HG03378 (cell line): ENCODE results near the gene MFNG.
"Not testable (repeated sequence)": the region's sequence is repeated elsewhere in the genome, so short reads cannot be mapped to it uniquely, and the experiment has no call there.

ENCODE experiments used
- ATAC-seq: cut with Tn5 transposase; IDR thresholded peaks from one replicate; pipeline ENCODE4 v1.9.1; 2021; ENCODE audit warnings: mild to moderate bottlenecking, moderate library complexity; ENCODE audit not compliant: unreplicated experiment

Gene MFNG, protein sequence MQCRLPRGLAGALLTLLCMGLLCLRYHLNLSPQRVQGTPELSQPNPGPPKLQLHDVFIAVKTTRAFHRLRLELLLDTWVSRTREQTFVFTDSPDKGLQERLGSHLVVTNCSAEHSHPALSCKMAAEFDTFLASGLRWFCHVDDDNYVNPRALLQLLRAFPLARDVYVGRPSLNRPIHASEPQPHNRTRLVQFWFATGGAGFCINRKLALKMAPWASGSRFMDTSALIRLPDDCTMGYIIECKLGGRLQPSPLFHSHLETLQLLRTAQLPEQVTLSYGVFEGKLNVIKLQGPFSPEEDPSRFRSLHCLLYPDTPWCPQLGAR

DNA sequence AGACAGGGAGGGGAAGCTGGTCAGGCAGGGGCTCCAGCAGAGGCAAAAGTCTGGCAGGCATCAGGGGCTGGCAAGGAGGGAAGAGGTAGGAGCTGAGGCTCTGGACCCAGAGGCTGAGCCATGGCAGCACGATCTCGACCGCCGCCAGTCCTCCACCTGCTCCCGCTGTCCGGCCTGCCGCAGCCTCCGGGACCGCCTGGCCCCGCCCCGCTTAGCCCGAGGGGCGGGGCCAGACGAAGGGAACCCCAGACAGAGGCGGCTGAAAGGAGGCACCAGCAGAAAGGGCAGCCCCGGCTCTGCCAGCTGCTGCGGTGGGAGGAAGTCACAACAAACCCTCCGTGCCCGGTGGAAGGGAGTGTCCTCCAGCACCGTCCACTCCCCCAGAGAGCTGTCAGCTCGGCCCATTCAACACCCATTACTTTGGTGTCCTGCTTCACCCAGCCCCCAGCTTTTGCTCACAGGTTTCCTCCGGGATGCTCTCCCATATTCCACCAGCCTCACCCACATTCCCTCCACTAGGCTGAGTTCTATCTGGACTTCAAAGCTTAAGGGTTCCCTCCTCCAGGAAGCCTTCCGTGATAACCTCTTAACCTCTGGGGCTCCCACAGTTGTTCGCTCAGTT is at the start of gene MFNG:
TSS of gene MFNG (minus strand) at position 161 of the 622 bp plus-strand sequence. CDS start 207 bp downstream, outside the sequence.
- peak; percentile 36 for ATAC-seq

DNA sequence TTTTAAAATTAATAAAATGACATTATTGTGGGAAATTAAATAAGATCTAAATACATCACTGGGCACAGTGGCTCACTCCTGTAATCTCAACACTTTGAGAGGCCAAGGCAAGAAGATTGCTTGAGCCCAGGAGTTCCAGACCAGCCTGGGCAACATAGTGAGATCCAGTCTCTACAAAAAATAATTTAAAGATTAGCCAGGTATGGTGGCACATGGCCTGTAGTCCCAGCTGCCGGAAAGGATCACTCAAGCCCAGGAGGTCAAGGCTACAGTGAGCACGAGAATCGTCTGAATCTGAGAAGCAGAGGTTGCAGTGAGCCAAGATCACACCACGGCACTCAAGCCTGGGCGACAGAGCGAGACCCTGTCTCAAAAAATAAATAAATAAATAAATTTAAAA is 49.0 kb upstream of the MFNG start:
- no peak for ATAC-seq

DNA sequence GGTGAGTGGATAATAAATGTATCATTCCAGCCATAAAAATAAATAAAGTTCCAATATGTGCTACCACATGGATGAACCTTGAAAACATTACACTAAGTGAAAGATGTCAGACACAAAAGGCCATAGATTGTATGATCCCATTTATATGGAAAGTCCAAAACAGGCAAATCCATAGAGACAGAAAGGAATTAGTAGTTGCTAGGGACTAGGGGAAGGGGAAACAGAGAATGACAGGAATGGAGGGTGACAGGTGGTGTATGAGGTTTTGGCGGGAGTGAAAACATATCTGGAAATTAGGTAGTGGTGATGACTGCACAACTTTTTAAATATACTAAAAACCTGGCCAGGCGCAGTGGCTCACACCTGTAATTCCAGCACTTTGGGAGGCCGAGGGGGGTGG is 48.3 kb upstream of the MFNG start:
- no peak for ATAC-seq

DNA sequence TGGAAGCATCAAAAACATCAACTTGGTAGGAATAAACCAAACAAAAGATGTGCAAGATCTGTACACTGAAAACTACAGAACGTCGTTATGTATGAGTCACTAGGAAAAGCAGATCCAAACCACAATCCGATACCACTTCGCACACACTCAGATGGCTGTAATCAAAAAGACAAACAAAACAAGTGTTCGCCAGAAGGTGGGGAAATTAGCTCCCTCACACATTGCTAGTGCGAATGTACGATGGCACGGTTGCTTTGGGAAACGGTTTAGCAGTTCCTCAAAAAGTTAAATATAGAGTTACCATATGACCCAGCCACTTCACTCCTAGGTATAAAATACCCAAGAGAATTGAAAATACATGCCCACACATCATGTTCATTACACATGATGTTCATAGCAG is 47.8 kb upstream of the MFNG start:
- no peak for ATAC-seq

DNA sequence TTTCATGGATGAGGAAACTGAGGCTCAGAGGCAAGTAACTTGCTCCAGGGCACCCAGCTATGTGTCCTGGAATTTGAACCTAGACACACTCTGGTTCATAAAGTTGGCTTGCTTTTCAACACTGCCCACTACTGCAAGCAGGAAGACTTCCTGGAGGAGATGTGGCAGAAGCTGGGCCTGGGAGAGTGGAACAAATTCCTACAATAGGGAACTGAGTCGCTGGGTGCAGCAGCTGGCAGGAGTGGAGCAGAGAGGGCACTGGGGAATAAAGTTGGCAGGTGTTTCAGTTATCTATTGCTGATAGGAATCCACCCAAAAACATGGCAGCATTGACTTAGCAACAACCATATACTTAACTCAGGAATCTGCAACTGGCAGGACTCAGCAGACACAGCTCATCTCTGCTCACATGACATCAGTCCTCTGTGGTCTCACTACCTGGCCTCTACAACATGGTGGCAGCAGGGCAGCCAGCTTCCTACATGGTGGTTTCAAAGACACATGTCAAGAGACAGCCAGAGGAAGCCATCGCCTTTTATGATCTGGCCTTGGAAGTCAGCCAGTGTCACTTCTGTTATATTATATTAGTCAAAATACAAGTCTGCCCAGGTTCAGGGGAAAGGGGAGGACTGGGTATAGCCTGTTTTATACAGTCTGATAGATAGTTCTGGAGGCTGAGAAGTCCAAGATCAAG is 43.6 kb upstream of the MFNG start:
- ATAC-seq: no peak

DNA sequence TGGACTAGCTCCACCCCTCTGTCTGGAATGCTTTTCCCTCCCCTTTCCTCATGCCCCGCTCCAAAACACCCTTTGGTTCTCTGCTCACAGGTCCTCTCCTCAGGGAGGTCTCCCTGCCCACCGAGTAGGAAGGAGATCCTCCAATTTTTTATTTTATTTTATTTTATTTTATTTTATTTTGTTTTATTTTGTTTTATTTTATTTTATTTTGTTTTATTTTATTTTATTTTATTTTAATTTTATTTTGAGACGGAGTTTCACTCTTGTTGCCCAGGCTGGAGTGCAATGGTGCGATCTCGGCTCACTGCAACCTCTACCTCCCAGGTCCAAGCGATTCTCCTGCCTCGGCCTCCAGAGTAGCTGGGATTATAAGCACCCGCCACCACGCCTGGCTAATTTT is 41.8 kb upstream of the MFNG start:
- ATAC-seq: not testable (repeated sequence)

DNA sequence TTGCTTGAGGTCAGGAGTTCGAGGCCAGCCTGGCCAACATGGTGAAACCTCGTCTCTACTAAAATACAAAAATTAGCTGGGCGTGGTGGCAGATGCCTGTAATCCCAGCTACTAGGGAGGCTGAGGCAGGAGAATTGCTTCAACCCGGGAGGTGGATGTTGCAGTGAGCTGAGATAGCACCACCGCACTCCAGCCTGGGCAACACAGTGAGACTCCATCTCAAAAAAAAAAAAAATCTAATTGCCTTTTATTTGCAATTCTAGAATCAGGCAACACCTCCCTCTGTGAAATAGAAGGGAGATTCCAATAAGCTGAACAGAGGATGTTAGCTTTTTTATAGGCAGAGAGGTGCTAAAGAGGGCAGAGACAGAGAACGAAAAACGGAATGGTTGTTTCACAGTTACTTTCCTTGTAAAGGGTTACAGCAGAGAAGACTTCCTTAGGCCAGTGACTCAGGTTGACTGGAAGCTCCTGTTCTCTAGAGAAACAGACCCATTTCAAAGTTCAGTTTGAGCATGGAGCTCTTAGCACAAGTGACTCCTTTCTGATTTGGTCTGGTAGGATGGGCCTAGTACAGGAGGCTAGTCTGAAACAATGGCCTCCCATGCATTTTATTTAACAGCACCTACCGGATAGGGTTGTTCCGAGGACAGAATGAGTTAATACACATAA is 41.0 kb upstream of the MFNG start:
- not testable (repeated sequence) for ATAC-seq

DNA sequence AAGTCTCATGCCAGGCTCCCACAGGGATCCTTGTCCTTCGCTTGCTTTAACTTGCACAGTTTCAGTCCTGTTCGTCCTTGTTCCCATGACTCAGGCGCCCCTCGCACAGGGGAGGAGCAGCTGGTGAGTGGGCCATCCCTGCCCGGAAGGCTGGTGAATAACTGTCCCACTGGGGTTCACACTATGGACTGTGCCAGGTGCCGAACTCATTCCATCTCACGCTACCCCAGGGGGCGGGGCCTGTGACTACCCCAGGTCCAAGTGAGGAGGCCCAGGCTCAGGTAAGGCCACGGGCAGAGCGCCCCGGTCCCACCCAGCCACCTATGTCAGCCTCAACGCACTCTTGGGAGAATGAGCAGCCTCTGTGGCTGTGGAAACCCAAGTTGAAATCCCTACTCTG is 40.2 kb upstream of the MFNG start:
- ATAC-seq: no peak

DNA sequence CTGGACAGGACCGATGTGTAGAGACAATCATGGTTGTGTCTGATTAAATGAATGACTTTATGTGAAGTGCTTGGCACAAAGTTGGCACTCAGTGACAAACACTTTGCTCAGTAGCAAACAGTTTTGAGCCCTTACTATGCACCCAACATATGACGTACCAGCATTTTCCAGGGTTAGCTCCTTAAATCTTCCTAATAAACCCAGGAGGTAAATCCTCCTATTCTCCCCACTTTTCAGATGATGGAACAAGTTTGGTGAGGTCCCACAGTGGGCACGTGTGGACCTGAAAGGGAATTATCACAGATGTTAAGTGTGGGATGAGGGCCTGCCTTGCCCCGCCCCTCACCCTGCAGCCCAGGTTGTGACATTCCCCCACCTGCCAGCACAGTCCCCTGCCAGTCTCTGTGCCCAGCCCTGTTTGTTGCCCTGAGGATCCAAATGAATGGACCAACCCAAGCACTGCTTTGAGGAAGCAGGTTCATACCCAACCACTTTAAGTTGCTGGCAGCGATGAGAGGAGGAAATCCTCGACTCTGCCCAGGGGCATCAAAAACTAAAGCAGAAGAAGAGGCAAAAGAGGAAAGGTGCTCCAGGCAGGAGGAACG is 39.7 kb upstream of the MFNG start:
- ATAC-seq: no peak

DNA sequence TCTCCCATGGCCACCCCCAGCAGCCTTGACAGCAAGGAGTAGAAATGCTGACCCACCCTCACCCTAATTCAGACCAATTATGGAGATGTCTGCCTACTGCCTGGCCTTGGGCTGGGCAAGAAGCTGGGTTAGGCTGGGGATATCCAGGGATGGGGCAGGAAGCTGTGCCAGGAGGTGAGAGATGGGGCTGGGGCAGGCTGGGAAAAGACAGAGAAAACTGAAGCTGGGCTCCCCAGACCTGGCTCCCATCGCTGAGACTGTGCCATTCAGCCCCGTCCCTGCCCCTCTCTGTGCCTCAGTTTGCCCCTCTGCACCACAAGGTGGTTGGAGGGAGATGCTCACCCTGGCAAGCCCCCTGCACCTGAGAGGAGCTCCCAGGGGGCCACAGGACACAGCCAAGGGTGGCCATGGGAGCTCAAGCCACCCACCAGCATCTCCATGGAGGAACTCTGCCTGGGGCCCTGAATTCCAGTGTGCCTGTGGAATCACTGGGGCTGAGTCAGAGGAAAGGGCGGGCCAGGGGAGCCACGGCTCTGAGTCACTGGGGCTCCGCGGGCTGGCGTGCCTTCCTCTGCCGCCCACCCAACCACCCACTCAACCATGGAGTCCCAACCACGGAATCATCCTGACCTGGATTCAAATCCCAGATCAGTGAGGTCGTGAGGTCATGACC is 39.0 kb upstream of the MFNG start:
- ATAC-seq: no peak

DNA sequence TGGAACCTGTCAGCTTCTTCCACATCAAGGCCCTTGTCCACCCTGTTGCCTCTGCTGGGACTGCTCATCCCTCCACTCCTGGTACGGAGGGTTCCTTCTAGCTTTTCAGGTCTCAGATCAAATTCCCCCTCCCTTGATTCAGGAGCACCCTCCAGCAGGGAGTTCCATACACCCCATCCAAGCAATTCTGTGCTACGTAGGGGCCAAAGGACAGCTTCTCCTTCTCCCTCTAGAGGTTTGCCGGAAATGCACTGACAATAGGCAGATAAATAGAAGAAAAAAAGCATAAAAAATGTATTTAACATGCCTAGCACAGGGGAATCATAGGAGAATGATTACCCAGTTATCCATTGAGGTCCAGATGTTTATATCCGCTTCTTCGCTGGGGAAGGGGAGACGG is 36.3 kb upstream of the MFNG start:
- no peak for ATAC-seq

DNA sequence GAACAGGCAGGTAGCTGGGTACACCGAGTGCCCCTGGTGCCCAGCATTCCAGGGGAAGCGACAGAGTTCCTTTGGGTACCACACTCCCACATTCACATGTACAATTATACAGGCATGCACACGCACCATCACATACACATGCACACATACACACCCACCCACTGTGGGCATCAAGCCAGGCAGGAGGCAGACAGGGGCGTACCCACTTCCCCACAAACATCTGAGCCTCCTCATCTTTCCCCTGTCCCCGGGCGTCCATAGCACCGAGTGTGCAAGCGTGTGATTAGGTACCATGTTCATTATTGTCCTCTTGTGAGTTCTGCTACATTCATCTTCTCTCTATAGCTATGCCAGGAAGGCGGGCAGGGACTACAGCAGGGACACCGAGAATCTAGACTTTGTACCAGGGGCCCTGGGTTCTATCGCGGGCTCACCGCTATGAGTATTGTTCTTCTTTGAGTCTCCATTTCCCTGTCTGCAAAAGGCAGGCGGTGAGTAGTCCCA is 35.1 kb upstream of the MFNG start:
- ATAC-seq: no peak

DNA sequence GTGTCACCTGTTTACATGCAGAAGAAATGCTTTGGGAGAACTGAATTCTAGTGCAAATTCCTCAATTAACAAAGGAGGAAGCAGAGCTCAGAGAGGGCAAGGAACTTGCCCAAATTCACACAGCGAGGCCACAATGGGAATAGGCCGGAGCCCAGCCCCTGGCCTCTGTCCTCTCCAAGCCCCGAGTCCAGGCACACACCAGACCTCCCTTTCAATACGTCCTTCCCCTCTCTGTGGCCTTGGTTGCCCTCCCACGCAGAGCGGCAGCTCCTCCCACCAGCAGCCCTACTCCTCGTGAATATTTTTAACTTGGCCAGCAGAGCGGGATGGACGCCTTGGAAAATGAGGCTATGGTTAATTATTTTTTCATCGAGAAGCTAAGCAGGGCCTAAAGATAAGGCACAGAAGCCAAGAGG is 34.6 kb upstream of the MFNG start:
- ATAC-seq: no peak

DNA sequence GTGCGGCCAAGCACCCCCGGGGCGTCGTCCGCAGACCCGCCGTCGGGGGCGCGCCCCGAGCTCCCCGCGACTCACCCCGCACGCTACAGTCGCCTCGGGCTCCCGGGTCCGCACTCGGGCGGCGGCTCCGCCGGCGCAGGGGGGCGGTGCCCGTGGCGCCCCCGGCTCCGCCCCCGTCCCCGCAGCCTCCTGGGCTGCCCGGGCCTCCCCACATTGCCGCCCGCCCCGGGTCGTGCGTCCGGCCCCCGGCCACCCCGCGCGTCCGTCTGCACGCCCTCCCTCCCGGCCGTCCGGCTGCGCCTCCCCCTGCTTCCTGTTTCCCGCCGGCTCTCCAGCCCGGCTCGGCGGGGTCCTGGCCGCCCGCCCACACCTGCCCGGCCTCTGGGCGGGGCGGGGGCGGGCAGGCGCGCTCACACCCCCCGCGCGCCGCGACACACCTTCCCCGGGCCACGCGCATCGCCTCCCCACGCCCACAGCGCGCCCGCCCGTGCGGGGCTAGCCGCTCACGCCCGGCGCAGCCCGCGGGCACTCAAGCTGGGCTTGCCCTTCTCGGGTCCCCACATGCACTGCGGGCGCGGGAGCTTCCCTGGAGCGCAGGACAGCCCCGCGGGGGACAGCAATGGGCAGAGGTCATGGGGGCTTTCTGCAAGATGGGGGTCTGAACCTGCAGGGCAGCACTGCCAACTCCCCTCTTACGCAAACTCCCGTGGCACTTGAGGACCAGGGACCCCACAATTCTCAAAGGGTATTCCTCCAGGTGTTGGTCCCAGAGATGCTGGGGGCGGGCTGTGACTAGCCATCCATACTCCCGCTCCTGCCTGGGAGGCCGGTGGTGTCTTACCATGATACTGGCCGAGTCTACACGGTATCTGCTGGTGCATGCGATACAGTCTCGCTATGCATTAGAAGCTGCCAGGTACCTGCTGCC is 33.3 kb upstream of the MFNG start, which contains the start of gene CARD10:
TSS of gene CARD10 (minus strand) at position 148 of the 928 bp plus-strand sequence. CDS start 215 bp downstream, outside the sequence.
- no peak for ATAC-seq

DNA sequence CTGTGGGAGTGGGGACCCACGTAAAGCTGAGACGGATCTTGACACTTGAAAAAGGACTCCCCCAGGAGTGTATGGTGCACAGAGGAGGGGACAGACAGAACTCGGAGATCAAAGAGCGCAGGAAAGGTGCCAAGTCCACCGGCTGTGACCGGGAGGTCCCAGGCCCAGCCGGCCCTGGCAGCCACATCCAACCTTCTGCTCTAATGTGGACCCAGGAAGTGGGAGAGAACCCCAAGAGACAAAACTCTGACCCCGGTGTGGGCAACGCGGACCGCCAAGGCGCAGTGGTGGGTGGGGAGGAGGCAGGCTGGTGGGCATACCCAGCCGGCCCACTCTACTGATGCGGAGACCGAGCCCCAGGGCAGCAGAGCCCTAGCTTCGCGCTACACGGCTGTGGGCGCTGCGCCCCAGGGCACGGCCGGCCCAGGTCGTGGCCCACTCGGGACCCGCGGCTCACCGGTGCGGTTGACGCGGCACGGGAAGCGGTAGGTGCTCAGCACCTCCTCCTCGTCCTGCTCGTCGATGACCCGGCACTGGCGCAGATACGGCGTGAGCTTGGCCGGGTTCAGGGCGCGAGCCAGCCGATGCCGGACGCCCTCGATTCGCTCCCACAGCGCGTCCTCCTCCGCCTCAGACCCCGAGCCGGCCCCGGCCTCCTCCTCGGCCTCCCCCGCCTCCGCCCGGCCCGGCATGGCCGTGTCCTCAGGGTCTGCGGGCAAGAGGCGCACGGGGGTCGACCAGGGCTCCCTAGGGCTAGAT is 32.5 kb upstream of the MFNG start:
- ATAC-seq: no peak

DNA sequence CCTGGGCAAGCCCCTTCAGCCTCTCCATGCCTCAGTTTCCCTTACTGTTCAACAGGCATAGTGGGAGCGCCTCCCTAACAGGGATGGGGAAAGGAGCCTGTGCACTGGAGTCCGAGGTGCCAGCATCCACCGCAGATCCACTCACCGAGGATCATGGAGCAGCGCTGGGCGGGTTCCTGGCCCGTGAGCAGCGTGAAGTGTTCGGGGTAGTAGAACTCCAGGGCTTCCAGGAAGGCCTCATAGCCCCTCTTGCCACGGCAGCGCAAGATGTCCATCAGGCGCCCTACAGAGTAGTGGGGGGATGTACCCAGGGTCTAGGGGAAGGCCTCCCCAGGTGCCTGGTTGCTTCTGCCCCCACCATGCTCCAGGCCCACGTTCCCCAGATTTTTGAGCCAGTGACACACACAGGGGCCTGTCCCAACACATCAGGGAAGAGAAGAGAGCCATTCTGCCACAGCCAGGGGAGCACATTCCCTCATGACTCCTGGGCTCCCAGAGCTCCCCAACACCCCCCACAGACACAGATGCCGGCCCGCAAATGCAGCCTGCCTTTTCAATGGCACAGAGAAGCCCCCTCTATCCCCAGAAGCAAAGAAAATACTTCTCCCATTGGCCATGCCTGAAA is 31.8 kb upstream of the MFNG start:
- no peak for ATAC-seq

DNA sequence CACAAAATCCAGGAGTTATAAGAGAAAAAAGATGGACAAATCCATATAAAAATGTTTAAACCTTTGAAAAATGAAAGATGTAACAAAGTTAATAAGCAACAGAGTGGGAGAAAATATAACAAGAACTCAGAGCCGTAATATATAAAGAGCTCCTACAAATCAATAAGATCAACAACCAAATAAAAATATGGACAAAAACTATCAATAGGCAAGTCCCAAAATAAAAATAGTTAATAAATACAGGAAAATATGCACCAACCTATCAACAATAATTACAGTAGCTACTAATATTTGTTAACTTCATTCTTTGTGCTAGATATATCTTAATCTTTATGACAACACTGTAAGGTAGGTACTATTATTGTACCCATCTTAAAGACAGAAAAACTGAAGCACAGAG is 30.3 kb upstream of the MFNG start:
- no peak for ATAC-seq

DNA sequence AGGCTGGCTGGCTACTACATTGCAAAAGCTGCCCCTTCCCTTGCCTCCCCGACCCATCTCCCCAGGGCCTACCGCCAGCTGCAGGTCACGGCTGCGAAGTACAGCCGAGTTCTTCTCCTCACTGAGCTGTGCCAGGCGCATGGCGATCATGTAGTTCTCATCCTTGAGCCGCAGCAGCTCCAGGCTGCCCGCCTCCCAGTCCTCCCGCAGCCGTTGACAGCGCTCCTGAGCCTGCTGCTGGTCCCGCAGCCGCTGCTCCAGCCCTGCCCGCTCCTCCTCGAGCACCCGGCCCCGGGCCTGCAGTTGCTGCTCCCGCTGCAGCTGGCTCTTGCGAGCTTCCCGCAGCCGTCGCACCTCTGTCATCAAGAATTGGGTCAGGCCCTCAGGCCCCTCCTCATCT is 29.7 kb upstream of the MFNG start:
- ATAC-seq: no peak
